Erythroblast (primary cell): ENCODE data around the gene PTCH1.

Source experiments
- DNase-seq, 2 experiments: peaks; one replicate each; lab custom pipeline; 2025; lab: John Stamatoyannopoulos, UW
- GATA1 ChIP-seq: IDR thresholded peaks from 2 replicates; pipeline ENCODE4 v1.6.1; 2011; ENCODE audit warnings: low read depth, mild to moderate bottlenecking, control low read depth, low read length, moderate library complexity
- POLR2A ChIP-seq: IDR thresholded peaks from 2 replicates; pipeline ENCODE4 v1.6.1; 2011; ENCODE audit warnings: mild to moderate bottlenecking, low read length

Gene PTCH1

GRCh38 chr9:95483431-95483830 is 33.3 kb downstream of the PTCH1 start:
- TF ChIP-seq POLR2A (no peak), GATA1 (no peak)
- no peak for DNase-seq

DNA sequence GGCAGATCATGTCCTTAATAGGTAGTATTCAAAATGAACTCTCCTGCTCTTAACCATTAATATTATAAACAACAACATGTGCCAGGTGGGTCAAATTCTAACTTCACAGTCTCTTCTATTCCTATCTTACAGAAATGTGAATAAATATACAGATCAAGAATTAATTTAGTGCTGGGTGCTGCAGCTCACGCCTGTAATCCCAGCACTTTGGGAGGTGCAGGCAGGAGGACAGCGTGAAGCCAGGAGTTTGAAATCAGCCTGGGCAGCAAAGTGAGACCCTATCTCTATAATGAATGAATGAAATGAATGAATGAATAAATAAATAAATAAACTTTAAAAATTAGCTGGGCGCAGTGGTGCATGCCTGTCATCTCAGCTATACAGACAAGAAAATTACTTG is 34.1 kb downstream of the PTCH1 start:
- no peak for TF ChIP-seq GATA1
- DNase-seq, result no peak

GRCh38 chr9:95481000-95481399 is 35.8 kb downstream of the PTCH1 start:
- TF ChIP-seq POLR2A (no peak), GATA1 (no peak)
- no peak for DNase-seq

GRCh38 chr9:95480346-95480745 is 36.4 kb downstream of the PTCH1 start:
- DNase-seq, result no peak
- no peak for TF ChIP-seq GATA1
- no peak for TF ChIP-seq POLR2A

- no peak for DNase-seq
- TF ChIP-seq GATA1 (no peak), POLR2A (no peak)
Observed at GRCh38 chr9:95479330-95479729, 37.4 kb downstream of the PTCH1 start.

DNA sequence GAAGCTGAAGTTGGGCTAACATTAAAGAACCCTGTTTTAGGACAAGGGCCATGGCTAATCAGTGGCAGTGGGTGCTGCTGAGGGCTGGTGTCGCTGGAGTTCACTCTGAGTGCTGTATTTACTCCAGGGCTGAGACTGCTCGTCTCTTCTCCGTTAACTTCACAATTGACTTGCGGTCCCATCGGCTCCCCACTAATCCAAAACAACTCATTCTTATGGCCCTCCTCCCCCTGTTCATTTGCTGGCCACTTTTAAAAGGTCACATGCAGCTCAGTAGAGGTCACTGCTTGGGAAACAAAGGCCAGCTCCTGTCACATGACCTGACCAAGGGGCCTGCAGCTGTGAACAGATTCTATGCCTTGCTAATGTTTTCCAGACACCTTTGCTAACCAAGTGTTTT is 38.4 kb downstream of the PTCH1 start:
- TF ChIP-seq POLR2A (no peak), GATA1 (no peak)
- DNase-seq, result no peak

GRCh38 chr9:95477885-95478284 is 38.9 kb downstream of the PTCH1 start:
- no peak for DNase-seq
- no peak for TF ChIP-seq GATA1
- TF ChIP-seq POLR2A, result no peak

DNA sequence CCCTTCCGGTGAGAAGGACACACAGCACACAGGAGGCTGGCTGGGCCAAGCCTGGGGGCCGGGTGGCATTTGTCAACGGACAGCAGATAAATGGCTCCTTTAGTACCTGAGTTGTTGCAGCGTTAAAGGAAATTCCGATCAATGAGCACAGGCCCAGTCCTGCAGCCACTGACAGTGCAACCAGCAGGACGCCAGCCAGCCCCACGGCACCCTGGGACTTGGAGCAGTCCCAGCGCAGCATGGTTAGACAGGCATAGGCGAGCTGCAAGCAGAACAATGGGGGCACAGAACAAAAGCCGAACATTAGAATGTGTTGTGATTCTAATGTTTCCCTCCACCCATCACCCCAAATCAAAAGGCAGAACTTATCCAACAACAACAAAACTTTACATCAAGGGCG is 39.3 kb downstream of the PTCH1 start:
- DNase-seq, result no peak
- TF ChIP-seq GATA1 (no peak), POLR2A (no peak)

GRCh38 chr9:95468791-95469190 is 48.0 kb downstream of the PTCH1 start:
- TF ChIP-seq POLR2A, result no peak
- no peak for TF ChIP-seq GATA1
- DNase-seq, result no peak

- DNase-seq, result no peak
- TF ChIP-seq GATA1 (no peak), POLR2A (no peak)
Observed at GRCh38 chr9:95465115-95465514, 51.7 kb downstream of the PTCH1 start.

GRCh38 chr9:95463148-95464060 is 53.4 kb downstream of the PTCH1 start:
- TF ChIP-seq GATA1, result no peak
- TF ChIP-seq POLR2A, result no peak
- DNase-seq, result no peak

GRCh38 chr9:95462249-95463147 is 54.3 kb downstream of the PTCH1 start:
- DNase-seq, result peak; percentile 86 to 97
- TF ChIP-seq POLR2A, result no peak
- TF ChIP-seq GATA1, result no peak

DNA sequence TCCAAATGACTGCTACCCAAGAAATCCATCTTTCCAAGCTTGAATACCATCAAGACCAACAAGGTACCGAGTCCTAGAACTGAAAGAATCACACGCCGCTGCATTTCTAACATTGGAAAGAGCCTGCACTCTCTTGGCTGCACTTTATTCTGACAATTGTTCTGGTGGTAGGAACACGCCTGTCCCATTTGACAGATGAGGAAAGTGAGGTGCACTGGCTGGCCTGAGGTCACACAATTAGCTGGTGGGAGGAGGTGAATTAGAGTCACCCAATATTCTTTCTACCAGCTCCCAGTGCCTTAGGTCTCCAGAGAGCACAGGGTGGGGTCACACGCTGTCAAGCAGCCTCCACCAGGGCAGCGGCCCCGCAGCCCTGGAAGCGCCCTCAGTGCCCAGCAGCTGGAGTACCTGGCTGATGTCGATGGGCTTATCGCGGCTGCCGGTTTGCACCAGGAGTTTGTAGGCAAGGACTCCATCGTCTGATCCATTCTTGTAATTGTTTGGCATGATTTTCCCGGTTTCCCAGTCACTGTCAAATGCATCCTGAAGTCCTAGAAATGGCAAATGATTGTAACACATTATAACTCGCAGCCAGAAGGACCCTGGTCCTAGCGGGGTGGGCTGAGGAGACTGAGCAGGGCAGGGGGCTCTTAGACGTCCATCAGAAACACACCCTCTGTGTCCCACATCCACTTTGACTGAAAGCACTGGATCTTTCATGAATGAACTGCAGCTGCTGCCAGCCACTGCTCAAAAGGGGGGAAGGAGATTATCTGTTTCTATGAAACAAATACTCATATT is 55.1 kb downstream of the PTCH1 start:
- TF ChIP-seq GATA1 (no peak), POLR2A (no peak)
- peak; percentile 11 to 26 for DNase-seq

- TF ChIP-seq GATA1, result no peak
- no peak for TF ChIP-seq POLR2A
- no peak for DNase-seq
Observed at GRCh38 chr9:95460518-95461164, 56.1 kb downstream of the PTCH1 start.
